Endometrial microvascular endothelial cells (primary cell): Measurements from ENCODE around the gene ABL2. TPM values are rescaled to one million over a fixed set of nuclear protein-coding genes. Genes with fewer than 3 reads are reported as not detected.
"Not testable (repeated sequence)": the region's sequence is repeated elsewhere in the genome, so short reads cannot be mapped to it uniquely, and the experiment has no call there.

Experiments
- in situ Hi-C: cut with HindIII; loops from 2 replicates; pipeline ENCODE4 v1.10.0; 2017; ENCODE audit warnings: low sequenced_read_pairs, low pct_unique_long_range_greater_than_20kb; ENCODE audit errors: inconsistent ontology term
- total RNA-seq: library from RNA; depleted of rRNA; stranded (reverse); fragments of >200 nt; gene quantifications from one replicate; pipeline ENCODE4 v1.2.3, GENCODE V29; 2015; ENCODE audit errors: inconsistent ontology term

ABL2 gene
- total RNA-seq, 1 donor from 2014 or later = 45.4 TPM

GRCh38 chr1:179224466-179224865 is 5.0 kb downstream of the ABL2 start:
- in situ Hi-C loops = not testable (repeated sequence)

- in situ Hi-C loops = not testable (repeated sequence)
Measured at GRCh38 chr1:179221121-179221520, 8.4 kb downstream of the ABL2 start.

- in situ Hi-C loops = no loop called here
Measured at GRCh38 chr1:179217943-179218507, 11.5 kb downstream of the ABL2 start.

GRCh38 chr1:179213317-179213716 is 16.2 kb downstream of the ABL2 start:
- in situ Hi-C loops = not testable (repeated sequence)

- in situ Hi-C loops = no loop called here
Measured at GRCh38 chr1:179208681-179209477, 20.6 kb downstream of the ABL2 start.

GRCh38 chr1:179206812-179207211 is 22.7 kb downstream of the ABL2 start:
- in situ Hi-C loops = no loop called here

- in situ Hi-C loops = no loop called here
Measured at GRCh38 chr1:179205284-179205683, 24.2 kb downstream of the ABL2 start.

- in situ Hi-C loops = no loop called here
Measured at GRCh38 chr1:179202161-179202560, 27.3 kb downstream of the ABL2 start.

- in situ Hi-C loops = no loop called here
Measured at GRCh38 chr1:179200586-179200985, 28.9 kb downstream of the ABL2 start.

GRCh38 chr1:179197690-179198297 is 31.7 kb downstream of the ABL2 start:
- in situ Hi-C loops = no loop called here

GRCh38 chr1:179195857-179196256 is 33.6 kb downstream of the ABL2 start:
- in situ Hi-C loops = not testable (repeated sequence)

- in situ Hi-C loops = no loop called here
Measured at GRCh38 chr1:179195376-179195775, 34.1 kb downstream of the ABL2 start.

- in situ Hi-C loops = no loop called here
Measured at GRCh38 chr1:179194068-179194537, 35.4 kb downstream of the ABL2 start.

GRCh38 chr1:179190861-179191260 is 38.6 kb downstream of the ABL2 start:
- in situ Hi-C loops = no loop called here

- in situ Hi-C loops = no loop called here
Measured at GRCh38 chr1:179187735-179188471, 41.6 kb downstream of the ABL2 start.

- in situ Hi-C loops = no loop called here
Measured at GRCh38 chr1:179187043-179187442, 42.4 kb downstream of the ABL2 start.

GRCh38 chr1:179184403-179184802 is 45.1 kb downstream of the ABL2 start:
- in situ Hi-C loops = no loop called here

GRCh38 chr1:179183857-179184256 is 45.6 kb downstream of the ABL2 start:
- in situ Hi-C loops = no loop called here

GRCh38 chr1:179178950-179179349 is 50.5 kb downstream of the ABL2 start:
- in situ Hi-C loops = no loop called here
